A549 (cell line): ENCODE data around the gene SCGB1C1.
"Not testable (repeated sequence)": the region's sequence is repeated elsewhere in the genome, so short reads cannot be mapped to it uniquely, and the experiment has no call there.

Source experiments
- EP300 ChIP-seq, 2 experiments: fragments of >200 bp; sonication (Bioruptor Twin); formaldehyde crosslinking; IDR thresholded peaks; 2 replicates in 1 of 2; 3 replicates in 1 of 2; pipeline ENCODE4 v1.6.1; 2016 to 2017
- FOSL2 ChIP-seq, 2 experiments: fragments of 450-650 bp in 1 of 2; fragments of >200 bp in 1 of 2; sonication (Bioruptor Twin) in 1 of 2; formaldehyde crosslinking; IDR thresholded peaks; 2 replicates each; pipeline versions ENCODE4 v1.5.0 to v1.6.1; 2016 to 2020; ENCODE audit warnings: mild to moderate bottlenecking in 1 of 2, moderate library complexity in 1 of 2
- HDAC2 ChIP-seq: fragments of 200-600 bp; sonication (generic); IDR thresholded peaks from 2 replicates; pipeline ENCODE4 v1.6.1; 2016
- JUN ChIP-seq, 2 experiments: fragments of >200 bp; sonication (Bioruptor Twin); formaldehyde crosslinking; IDR thresholded peaks; 2 replicates in 1 of 2; 3 replicates in 1 of 2; pipeline ENCODE4 v1.6.1; 2016 to 2017
- MAX ChIP-seq: IDR thresholded peaks from 2 replicates; pipeline ENCODE4 v1.6.1; 2012
- NFE2L2 ChIP-seq: fragments of 150-350 bp; conservative IDR thresholded peaks from 2 replicates; pipeline ENCODE4 v1.6.1; 2014; ENCODE audit warnings: low read length
- POLR2A ChIP-seq: IDR thresholded peaks from 2 replicates; pipeline ENCODE4 v1.6.1; 2012; ENCODE audit warnings: mild to moderate bottlenecking, low read length
- POLR2AphosphoS2 ChIP-seq: conservative IDR thresholded peaks from 2 replicates; pipeline ENCODE4 v1.6.1; 2012; ENCODE audit warnings: low read length, improper control_type of control experiment, inconsistent platforms
- RAD21 ChIP-seq, 2 experiments: fragments of >200 bp in 1 of 2; sonication (Bioruptor Twin) in 1 of 2; formaldehyde crosslinking in 1 of 2; IDR thresholded peaks in 1 of 2; conservative IDR thresholded peaks in 1 of 2; 2 replicates in 1 of 2; 3 replicates in 1 of 2; pipeline ENCODE4 v1.6.1; 2012 to 2018; ENCODE audit warnings: inconsistent platforms in 1 of 2
- ZFP36 ChIP-seq: fragments of 450-650 bp; IDR thresholded peaks from 2 replicates; pipeline ENCODE4 v1.6.1; 2014; ENCODE audit warnings: borderline replicate concordance; ENCODE audit not compliant: partially characterized antibody
- TF ChIP-seq, protein P1 (sequence below): fragments of >200 bp; sonication (Bioruptor Twin); formaldehyde crosslinking; IDR thresholded peaks from 3 replicates; pipeline ENCODE4 v1.5.1; 2016
- TF ChIP-seq, protein P2 (sequence below): fragments of >200 bp; sonication (Bioruptor Twin); formaldehyde crosslinking; IDR thresholded peaks from 2 replicates; pipeline ENCODE4 v1.6.1; 2016
- TF ChIP-seq, protein P3 (sequence below): IDR thresholded peaks from 2 replicates; pipeline ENCODE4 v1.6.1; 2012
- TF ChIP-seq, protein P4 (sequence below): fragments of 200-600 bp; sonication (generic); IDR thresholded peaks from 2 replicates; pipeline ENCODE4 v1.6.1; 2016; ENCODE audit warnings: antibody characterized with exemption, mild to moderate bottlenecking, moderate library complexity

- not testable (repeated sequence) for TF ChIP-seq POLR2A; ZFP36; NFE2L2; EP300 (IDR thresholded peaks at IDR 0.05); RAD21 (conservative IDR thresholded peaks at IDR 0.05 in 1 of 2, IDR thresholded peaks at IDR 0.05 in 1 of 2); POLR2AphosphoS2; MAX; FOSL2 (IDR thresholded peaks at IDR 0.05); FOSL2 (CRISPR knock-in tag; IDR thresholded peaks at IDR 0.05); JUN (IDR thresholded peaks at IDR 0.05); HDAC2
- TF ChIP-seq, protein P1, sequence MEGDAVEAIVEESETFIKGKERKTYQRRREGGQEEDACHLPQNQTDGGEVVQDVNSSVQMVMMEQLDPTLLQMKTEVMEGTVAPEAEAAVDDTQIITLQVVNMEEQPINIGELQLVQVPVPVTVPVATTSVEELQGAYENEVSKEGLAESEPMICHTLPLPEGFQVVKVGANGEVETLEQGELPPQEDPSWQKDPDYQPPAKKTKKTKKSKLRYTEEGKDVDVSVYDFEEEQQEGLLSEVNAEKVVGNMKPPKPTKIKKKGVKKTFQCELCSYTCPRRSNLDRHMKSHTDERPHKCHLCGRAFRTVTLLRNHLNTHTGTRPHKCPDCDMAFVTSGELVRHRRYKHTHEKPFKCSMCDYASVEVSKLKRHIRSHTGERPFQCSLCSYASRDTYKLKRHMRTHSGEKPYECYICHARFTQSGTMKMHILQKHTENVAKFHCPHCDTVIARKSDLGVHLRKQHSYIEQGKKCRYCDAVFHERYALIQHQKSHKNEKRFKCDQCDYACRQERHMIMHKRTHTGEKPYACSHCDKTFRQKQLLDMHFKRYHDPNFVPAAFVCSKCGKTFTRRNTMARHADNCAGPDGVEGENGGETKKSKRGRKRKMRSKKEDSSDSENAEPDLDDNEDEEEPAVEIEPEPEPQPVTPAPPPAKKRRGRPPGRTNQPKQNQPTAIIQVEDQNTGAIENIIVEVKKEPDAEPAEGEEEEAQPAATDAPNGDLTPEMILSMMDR: not testable (repeated sequence)
- TF ChIP-seq, protein P2, sequence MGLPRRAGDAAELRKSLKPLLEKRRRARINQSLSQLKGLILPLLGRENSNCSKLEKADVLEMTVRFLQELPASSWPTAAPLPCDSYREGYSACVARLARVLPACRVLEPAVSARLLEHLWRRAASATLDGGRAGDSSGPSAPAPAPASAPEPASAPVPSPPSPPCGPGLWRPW: not testable (repeated sequence)
- TF ChIP-seq, protein P3, sequence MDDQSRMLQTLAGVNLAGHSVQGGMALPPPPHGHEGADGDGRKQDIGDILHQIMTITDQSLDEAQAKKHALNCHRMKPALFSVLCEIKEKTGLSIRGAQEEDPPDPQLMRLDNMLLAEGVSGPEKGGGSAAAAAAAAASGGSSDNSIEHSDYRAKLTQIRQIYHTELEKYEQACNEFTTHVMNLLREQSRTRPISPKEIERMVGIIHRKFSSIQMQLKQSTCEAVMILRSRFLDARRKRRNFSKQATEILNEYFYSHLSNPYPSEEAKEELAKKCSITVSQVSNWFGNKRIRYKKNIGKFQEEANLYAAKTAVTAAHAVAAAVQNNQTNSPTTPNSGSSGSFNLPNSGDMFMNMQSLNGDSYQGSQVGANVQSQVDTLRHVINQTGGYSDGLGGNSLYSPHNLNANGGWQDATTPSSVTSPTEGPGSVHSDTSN: not testable (repeated sequence)
- TF ChIP-seq, protein P4, sequence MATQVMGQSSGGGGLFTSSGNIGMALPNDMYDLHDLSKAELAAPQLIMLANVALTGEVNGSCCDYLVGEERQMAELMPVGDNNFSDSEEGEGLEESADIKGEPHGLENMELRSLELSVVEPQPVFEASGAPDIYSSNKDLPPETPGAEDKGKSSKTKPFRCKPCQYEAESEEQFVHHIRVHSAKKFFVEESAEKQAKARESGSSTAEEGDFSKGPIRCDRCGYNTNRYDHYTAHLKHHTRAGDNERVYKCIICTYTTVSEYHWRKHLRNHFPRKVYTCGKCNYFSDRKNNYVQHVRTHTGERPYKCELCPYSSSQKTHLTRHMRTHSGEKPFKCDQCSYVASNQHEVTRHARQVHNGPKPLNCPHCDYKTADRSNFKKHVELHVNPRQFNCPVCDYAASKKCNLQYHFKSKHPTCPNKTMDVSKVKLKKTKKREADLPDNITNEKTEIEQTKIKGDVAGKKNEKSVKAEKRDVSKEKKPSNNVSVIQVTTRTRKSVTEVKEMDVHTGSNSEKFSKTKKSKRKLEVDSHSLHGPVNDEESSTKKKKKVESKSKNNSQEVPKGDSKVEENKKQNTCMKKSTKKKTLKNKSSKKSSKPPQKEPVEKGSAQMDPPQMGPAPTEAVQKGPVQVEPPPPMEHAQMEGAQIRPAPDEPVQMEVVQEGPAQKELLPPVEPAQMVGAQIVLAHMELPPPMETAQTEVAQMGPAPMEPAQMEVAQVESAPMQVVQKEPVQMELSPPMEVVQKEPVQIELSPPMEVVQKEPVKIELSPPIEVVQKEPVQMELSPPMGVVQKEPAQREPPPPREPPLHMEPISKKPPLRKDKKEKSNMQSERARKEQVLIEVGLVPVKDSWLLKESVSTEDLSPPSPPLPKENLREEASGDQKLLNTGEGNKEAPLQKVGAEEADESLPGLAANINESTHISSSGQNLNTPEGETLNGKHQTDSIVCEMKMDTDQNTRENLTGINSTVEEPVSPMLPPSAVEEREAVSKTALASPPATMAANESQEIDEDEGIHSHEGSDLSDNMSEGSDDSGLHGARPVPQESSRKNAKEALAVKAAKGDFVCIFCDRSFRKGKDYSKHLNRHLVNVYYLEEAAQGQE: not testable (repeated sequence)
Measured at GRCh38 chr11:189843-190311, 3.0 kb upstream of the SCGB1C1 start.
